ENCODE measurements around the gene MACROD2. TPM values are rescaled to one million over a fixed set of nuclear protein-coding genes. Genes with fewer than 3 reads are reported as not detected.

MACROD2 gene
- total and polyA plus RNA-seq, 2 donors (not counting 1 experiment from before 2014, with no cell fraction given), result 5.3 to 6.7 TPM

DNA sequence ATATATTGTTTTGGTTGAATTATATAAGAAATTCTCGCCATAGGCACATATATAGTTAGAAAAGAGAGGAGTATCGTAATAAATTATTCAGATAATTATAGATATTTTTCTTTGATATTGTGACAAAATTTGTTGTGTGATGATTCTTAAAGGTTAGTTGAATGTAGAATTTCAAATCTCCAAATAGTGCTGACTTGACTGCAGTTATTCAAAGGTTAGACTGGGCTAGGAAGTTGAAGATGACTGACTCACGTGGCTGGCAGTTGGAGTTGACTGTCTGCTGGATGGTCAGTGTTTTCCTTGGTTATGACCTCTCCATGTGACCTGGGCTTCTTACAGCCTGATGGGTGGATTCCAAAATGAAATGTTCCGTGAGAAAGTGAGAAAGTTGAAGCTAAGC, 286.8 kb downstream of the MACROD2 start:
- POLR2A ChIA-PET, result no interaction called here
- no peaks in the 10 kb centered on the region for H4K20me1 ChIP-seq (ENCODE audit: control insufficient read depth, insufficient read depth, low read length, poor library complexity, severe bottlenecking)
- no peaks in the 10 kb centered on the region for H3K4me1 ChIP-seq (ENCODE audit: control insufficient read depth in 2 of 2, insufficient read depth in 2 of 2, low read length in 2 of 2)
- Mint-ChIP-seq H3K4me1 (no peaks in the 10 kb centered on the region), H3K27me3 (no peaks in the 10 kb centered on the region), H3K4me3 (no peak overlapping the region), H3K9me3 (ENCODE audit: insufficient read depth) (no peaks in the 10 kb centered on the region), H3K27ac (no peak overlapping the region)
- H3K79me2 ChIP-seq (ENCODE audit: control insufficient read depth, insufficient read depth, low read length), result no peaks in the 10 kb centered on the region
- H3K27me3 ChIP-seq (replicated peaks in 1 of 4; ENCODE audit: control extremely low read depth in 1 of 4, control insufficient read depth in 3 of 4, insufficient read depth in 4 of 4, low read length in 3 of 4), result no peaks in the 10 kb centered on the region
- CTCF ChIA-PET, result no interaction called here
- no peak overlapping the region for H2AFZ ChIP-seq (ENCODE audit: insufficient read depth, low read depth, low read length, poor library complexity, severe bottlenecking)
- no peak overlapping the region for H3K9ac ChIP-seq (ENCODE audit: low read length)
- no peak overlapping the region for H3K4me3 ChIP-seq (ENCODE audit: control extremely low read depth in 1 of 5, extremely low read depth in 1 of 5, insufficient read depth in 1 of 5, low read depth in 2 of 5, low read length in 4 of 5)
- no peaks in the 10 kb centered on the region for H3K36me3 ChIP-seq (replicated peaks in 1 of 2; ENCODE audit: control extremely low read depth in 1 of 2, control insufficient read depth in 1 of 2, extremely low read depth in 1 of 2, insufficient read depth in 2 of 2, low read length in 1 of 2)
- intact Hi-C loops (cut with micrococcal nuclease), result no loop called here
- WGBS (ENCODE audit: insufficient coverage), result 86% methylated on average over 2 of the region's 4 CpGs
- peaks cover 0 to under 1% (median 0%) of the 10 kb centered on the region in 3 donors for H3K9me3 ChIP-seq (ENCODE audit: control extremely low read depth in 1 of 3, control insufficient read depth in 2 of 3, insufficient read depth in 1 of 3, low read length in 2 of 3)
- H3K4me2 ChIP-seq (replicated peaks; ENCODE audit: low read depth, low read length, poor library complexity, severe bottlenecking), result no peak overlapping the region
- no peak for TF ChIP-seq EZH2 (IDR thresholded peaks at IDR 0.05; ENCODE audit: borderline replicate concordance, insufficient read depth, low read depth, low read length, poor library complexity, severe bottlenecking)
- no peak for TF ChIP-seq CTCF (IDR thresholded peaks at IDR 0.05)
- H3K27ac ChIP-seq (ENCODE audit: low read length in 2 of 2), result no peak overlapping the region
- DNase-seq (no peak), ATAC-seq (ENCODE audit: low read depth) (no peak)

- DNase-seq, result no peak
- Mint-ChIP-seq H3K27ac (no peak overlapping the region), H3K4me3 (no peak overlapping the region), H3K4me1 (no peaks in the 10 kb centered on the region), H3K9me3 (ENCODE audit: insufficient read depth) (no peaks in the 10 kb centered on the region), H3K27me3 (peaks cover 4% of the 10 kb centered on the region)
- no peak for ATAC-seq (ENCODE audit: low read depth)
- WGBS (ENCODE audit: insufficient coverage), result no CpG with 5 or more reads among the region's 1 CpG
- Histone ChIP-seq H3K4me2 (replicated peaks; ENCODE audit: low read depth, low read length, poor library complexity, severe bottlenecking) (no peak overlapping the region), H3K9me3 (ENCODE audit: control extremely low read depth in 1 of 3, control insufficient read depth in 2 of 3, insufficient read depth in 1 of 3, low read length in 2 of 3) (no peaks in the 10 kb centered on the region), H3K36me3 (replicated peaks in 1 of 2; ENCODE audit: control extremely low read depth in 1 of 2, control insufficient read depth in 1 of 2, extremely low read depth in 1 of 2, insufficient read depth in 2 of 2, low read length in 1 of 2) (no peaks in the 10 kb centered on the region), H3K4me3 (ENCODE audit: control extremely low read depth in 1 of 5, extremely low read depth in 1 of 5, insufficient read depth in 1 of 5, low read depth in 2 of 5, low read length in 4 of 5) (no peak overlapping the region), H3K79me2 (ENCODE audit: control insufficient read depth, insufficient read depth, low read length) (no peaks in the 10 kb centered on the region), H4K20me1 (ENCODE audit: control insufficient read depth, insufficient read depth, low read length, poor library complexity, severe bottlenecking) (no peaks in the 10 kb centered on the region), H2AFZ (ENCODE audit: insufficient read depth, low read depth, low read length, poor library complexity, severe bottlenecking) (no peak overlapping the region), H3K27me3 (replicated peaks in 1 of 4; ENCODE audit: control extremely low read depth in 1 of 4, control insufficient read depth in 3 of 4, insufficient read depth in 4 of 4, low read length in 3 of 4) (no peaks in the 10 kb centered on the region), H3K9ac (ENCODE audit: low read length) (no peak overlapping the region), H3K27ac (ENCODE audit: low read length in 2 of 2) (no peak overlapping the region), H3K4me1 (ENCODE audit: control insufficient read depth in 2 of 2, insufficient read depth in 2 of 2, low read length in 2 of 2) (no peaks in the 10 kb centered on the region)
- no peak for TF ChIP-seq EZH2 (IDR thresholded peaks at IDR 0.05; ENCODE audit: borderline replicate concordance, insufficient read depth, low read depth, low read length, poor library complexity, severe bottlenecking)
- TF ChIP-seq CTCF (IDR thresholded peaks at IDR 0.05), result no peak
- POLR2A ChIA-PET, result no interaction called here
- intact Hi-C loops (cut with micrococcal nuclease), result no loop called here
- CTCF ChIA-PET, result no interaction called here
Measured at GRCh38 chr20:14284443-14284842, 289.1 kb downstream of the MACROD2 start.
